HL-60 (cell line): ENCODE data around the gene RAB44.

Experiments used
- CTCF ChIP-seq: IDR thresholded peaks from one replicate; pipeline ENCODE4 v1.5.1; 2011; ENCODE audit warnings: low read length, control low read depth, inconsistent platforms; ENCODE audit not compliant: insufficient read depth
- GABPA ChIP-seq: IDR thresholded peaks from 2 replicates; pipeline ENCODE4 v1.6.1; 2012; ENCODE audit warnings: low read depth
- POLR2AphosphoS5 ChIP-seq: IDR thresholded peaks from 2 replicates; pipeline ENCODE4 v1.6.1; 2012; ENCODE audit warnings: low read depth
- REST ChIP-seq: IDR thresholded peaks from 2 replicates; pipeline ENCODE4 v1.6.1; 2012; ENCODE audit warnings: low read depth; ENCODE audit not compliant: insufficient replicate concordance
- SPI1 ChIP-seq: IDR thresholded peaks from 2 replicates; pipeline ENCODE4 v1.6.1; 2012; ENCODE audit warnings: low read depth, mild to moderate bottlenecking, borderline replicate concordance

GRCh38 chr6:36713846-36714245, 16.2 kb downstream of the RAB44 start:
- TF ChIP-seq CTCF, result no peak
- TF ChIP-seq SPI1, result no peak
- TF ChIP-seq REST, result no peak
- no peak for TF ChIP-seq GABPA
- no peak for TF ChIP-seq POLR2AphosphoS5
